GM21786 (cell line): ENCODE measurements around the gene MEAF6.

Experiments used
- ATAC-seq: cut with Tn5 transposase; IDR thresholded peaks from one replicate; pipeline ENCODE4 v1.9.1; 2021; ENCODE audit not compliant: unreplicated experiment

MEAF6 gene

GRCh38 chr1:37485902-37486679, 28.5 kb downstream of the MEAF6 start:
- no peak for ATAC-seq

- no peak for ATAC-seq
Measured at GRCh38 chr1:37484325-37485051, 30.1 kb downstream of the MEAF6 start.

- ATAC-seq = no peak
Measured at GRCh38 chr1:37483785-37484184, 30.8 kb downstream of the MEAF6 start.

GRCh38 chr1:37482796-37483744, 31.5 kb downstream of the MEAF6 start:
- no peak for ATAC-seq

GRCh38 chr1:37482004-37482785, 32.4 kb downstream of the MEAF6 start:
- no peak for ATAC-seq

- no peak for ATAC-seq
Measured at GRCh38 chr1:37481289-37482003, 33.1 kb downstream of the MEAF6 start.

- ATAC-seq = no peak
Measured at GRCh38 chr1:37480581-37481288, 33.8 kb downstream of the MEAF6 start.

GRCh38 chr1:37480125-37480466, 34.5 kb downstream of the MEAF6 start:
- no peak for ATAC-seq

GRCh38 chr1:37479255-37480124, 35.1 kb downstream of the MEAF6 start:
- ATAC-seq = peak; percentile 45

- ATAC-seq = no peak
Measured at GRCh38 chr1:37478890-37479254, 35.7 kb downstream of the MEAF6 start.

- ATAC-seq = no peak
Measured at GRCh38 chr1:37478451-37478881, 36.1 kb downstream of the MEAF6 start.

GRCh38 chr1:37477946-37478345, 36.6 kb downstream of the MEAF6 start:
- no peak for ATAC-seq

- ATAC-seq = peak; percentile 50
Measured at GRCh38 chr1:37477198-37477931, 37.2 kb downstream of the MEAF6 start.

- ATAC-seq = no peak
Measured at GRCh38 chr1:37476460-37477197, 37.9 kb downstream of the MEAF6 start.

GRCh38 chr1:37476087-37476452, 38.5 kb downstream of the MEAF6 start:
- ATAC-seq = no peak

GRCh38 chr1:37475380-37476086, 39.0 kb downstream of the MEAF6 start:
- no peak for ATAC-seq
